NCI-H2029 (cell line): ENCODE results near the gene MFSD1.

Source experiments
- DNase-seq: peaks from one replicate; lab custom pipeline; 2025; lab: John Stamatoyannopoulos, UW

Gene MFSD1

GRCh38 chr3:158819282-158819681 lies 17.4 kb downstream of the MFSD1 start:
- no peak for DNase-seq

DNA sequence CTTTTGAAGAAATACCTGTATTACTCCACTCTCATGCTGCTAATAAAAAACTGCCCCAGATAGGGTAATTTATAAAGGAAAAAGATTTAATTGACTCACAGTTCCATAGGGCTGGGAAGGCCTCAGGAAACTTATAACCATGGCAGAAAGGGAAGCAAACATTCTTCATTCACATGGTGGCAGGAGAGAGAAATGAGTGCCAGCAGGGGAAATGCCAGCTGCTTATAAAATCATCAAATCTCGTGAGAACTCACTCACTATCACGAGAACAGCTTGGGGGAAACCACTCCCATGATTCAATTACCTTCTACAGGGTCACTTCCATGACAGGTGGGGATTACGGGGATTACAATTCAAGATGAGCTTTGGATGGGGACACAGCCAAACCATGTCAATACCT lies 18.7 kb downstream of the MFSD1 start:
- no peak for DNase-seq

DNA sequence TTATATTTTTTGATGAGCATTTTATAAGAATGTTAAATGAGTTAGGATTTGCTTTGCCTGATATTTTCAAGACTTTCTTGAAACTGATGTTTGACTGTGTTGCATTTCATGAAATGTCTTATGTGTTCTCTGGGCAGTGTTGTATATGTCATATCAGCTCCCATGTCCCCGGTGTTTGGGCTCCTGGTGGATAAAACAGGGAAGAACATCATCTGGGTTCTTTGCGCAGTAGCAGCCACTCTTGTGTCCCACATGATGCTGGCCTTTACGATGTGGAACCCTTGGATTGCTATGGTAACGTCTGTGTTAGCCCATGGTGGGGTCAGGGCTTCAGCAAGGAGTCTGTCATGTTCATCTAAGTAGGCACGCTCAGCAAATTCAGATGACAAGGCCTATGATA lies 20.0 kb downstream of the MFSD1 start:
- no peak for DNase-seq

DNA sequence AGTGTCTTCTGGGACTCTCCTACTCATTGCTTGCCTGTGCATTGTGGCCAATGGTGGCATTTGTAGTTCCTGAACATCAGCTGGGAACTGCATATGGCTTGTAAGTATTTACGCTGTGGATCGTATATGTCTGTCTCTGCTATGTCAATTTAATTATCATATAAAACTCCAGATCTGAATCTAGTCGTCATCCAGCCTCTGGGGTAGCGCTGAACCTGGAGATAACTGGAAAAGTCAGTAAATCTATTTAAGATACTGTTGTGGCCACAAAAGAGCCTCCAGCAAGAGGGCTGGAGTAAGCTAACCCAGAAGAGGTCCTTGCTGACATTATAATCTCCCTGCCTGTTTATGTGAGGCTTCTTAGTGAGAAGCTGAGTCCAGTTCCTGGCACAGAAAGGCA lies 21.6 kb downstream of the MFSD1 start:
- no peak for DNase-seq

- DNase-seq = no peak
These were observed 25.9 kb downstream of the MFSD1 start for GRCh38 chr3:158827773-158828172.

DNA sequence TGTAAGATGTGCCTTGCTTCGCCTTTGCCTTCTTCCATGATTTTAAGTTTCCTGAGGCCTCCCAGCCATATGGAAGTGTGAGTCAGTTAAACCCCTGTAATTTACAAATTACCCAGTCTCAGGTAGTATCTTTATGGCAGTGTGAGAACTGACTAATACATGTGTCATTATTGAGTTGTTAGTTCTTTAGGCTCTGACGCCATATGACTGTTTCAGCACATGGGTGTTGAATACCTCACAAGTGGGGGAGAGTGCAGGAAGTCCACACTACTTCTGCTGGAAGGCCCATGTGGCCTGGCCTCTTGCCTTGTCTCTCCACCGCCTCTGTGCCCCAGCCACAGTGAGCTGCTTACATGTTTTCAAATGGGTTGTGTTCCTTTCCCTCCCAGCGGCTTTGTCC lies 28.5 kb downstream of the MFSD1 start:
- DNase-seq = no peak

DNA sequence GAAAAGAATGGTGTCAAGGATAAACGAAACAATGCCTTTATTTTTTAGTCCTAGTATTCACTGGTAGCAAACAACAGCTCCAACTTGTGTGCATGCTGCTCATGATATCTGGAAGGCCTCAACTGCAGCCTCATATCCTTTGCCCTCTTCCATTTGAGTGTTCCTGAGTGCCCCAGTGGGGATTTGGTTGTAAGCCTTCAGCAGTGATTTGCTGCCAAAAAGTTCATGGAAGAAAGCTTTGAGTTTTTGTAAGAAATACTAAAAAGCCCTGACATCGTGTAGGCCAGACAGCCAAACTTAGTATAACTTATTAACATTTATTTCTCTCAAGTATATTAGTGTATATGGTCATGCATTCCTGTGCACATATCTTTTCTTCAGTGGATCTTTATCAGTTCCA lies 30.0 kb downstream of the MFSD1 start:
- no peak for DNase-seq

DNA sequence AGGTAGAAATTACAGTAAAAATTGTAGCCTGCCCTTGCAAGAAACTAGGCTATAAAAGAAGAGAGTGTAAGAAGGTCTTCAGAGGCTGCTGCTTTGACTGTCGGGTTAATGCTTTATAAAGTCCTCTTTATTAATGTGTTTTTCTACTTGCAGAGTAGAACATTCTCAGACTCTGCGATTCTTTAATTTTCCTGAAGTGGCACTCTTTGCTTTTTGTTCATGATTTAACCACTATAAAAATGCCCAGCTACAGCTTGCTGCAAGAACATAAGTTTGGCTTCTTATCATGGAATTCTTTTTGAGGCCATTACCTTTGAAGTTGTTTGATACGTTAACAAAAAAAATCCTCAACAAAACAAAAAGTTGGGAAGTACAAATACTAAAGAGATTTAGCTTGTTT lies 33.8 kb downstream of the MFSD1 start:
- DNase-seq = no peak

DNA sequence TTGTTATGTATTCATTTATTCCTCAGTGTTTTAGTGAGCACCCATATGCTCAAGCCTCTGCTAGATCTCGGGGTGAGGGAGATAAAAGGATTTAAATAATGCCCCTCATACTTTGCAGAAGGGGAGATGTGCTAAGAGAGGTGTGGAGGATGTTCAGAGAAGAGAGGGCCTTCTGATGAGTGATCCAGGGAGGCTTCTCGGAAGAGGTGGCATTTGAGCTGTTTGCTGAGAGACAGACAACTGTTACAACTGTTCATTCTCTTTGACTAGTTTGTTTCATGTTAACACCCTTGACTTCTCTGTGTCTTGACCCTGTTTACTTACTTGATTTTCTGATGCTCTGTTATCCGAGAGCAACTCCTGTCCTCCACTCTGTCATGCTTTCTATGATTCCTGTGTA lies 34.5 kb downstream of the MFSD1 start:
- DNase-seq = no peak

DNA sequence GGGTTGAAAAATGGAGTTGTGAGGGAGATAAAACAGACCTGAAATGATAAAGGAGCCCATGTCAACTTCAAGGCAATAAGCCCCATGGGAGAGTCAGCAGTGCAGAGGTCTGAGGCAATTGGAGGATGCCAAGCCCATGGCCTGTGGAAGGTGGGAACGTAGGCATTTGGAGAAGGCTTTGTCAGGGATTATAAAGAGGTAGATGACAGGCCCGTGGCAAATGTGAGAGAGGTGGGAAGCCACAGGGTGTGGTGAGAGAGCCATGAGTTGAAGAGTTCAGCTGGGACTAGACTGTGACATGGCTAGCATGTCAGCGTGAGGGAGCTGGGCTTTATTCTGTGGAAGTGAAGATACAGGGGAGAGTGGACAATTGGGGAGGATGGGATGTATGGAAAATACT lies 35.4 kb downstream of the MFSD1 start:
- no peak for DNase-seq

DNA sequence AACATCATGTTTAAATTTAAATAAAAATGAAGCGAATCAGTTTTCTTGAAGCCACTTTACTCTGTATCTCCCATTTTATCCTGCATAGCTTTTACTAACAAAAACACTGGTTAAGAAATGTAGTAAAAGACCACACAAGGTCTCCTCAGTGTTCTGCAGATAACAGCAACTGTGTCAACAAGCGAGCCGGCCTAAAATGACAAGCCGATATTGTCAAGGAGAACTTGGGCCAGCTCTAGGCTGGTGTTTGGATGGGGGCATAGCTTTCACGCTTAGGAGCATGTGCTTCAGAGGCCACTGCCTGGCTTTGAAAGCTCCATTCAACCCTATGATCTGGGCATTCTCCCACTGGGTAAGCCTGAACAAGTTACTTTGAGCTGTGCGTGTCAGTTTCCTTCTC lies 38.1 kb downstream of the MFSD1 start:
- DNase-seq = no peak

GRCh38 chr3:158841387-158841786 lies 39.5 kb downstream of the MFSD1 start:
- DNase-seq = no peak

GRCh38 chr3:158842976-158843375 lies 41.1 kb downstream of the MFSD1 start:
- no peak for DNase-seq

GRCh38 chr3:158845765-158846350 lies 44.0 kb downstream of the MFSD1 start:
- DNase-seq = no peak

DNA sequence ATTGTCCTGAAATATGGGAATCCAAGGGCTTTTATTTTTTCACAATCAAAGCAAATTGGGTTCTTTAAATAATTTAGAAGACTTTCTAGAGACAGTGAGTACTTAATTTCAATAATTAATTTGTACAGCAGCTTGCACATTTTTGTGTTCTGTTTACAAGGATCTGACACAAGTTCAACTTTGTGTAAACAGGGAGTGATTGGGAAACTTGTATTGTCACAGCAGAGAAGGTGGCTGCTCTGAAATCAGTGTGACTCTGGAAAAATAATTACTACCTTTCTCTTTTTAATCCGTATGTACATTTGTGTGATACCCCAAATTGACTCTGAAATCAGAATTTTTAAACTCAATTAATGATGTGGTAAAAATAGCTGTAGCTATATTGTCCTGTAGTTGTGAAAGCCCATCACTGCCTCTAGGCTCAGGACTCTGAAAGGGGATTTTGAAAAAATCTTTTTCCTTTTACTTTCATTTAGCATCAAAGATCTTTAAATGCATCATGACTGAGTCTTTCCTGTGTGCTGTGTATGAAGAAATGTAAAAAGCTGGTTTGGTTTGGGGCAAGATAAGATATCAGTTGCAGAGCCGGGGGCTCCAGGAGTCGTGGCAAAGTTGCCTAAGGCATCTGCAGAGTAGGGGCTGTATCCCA lies 45.1 kb downstream of the MFSD1 start:
- no peak for DNase-seq

DNA sequence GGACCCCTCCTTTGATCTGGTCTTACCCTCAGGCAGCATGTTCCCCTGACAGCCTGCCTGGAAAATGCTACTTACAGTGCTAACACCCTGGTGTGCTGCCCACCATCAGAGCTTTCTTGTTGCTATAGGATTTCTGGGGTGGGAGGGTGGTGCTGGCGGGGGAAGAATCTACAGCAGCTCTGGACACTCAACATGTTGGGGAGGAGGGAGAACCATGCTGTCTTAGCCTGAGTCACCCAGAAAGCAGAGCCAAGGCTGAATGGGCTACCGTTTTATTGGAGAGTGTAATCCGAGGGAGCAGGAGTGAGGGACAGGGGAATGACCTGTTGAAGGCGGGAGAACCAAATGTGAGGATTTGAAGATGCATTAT lies 45.6 kb downstream of the MFSD1 start:
- DNase-seq = no peak

DNA sequence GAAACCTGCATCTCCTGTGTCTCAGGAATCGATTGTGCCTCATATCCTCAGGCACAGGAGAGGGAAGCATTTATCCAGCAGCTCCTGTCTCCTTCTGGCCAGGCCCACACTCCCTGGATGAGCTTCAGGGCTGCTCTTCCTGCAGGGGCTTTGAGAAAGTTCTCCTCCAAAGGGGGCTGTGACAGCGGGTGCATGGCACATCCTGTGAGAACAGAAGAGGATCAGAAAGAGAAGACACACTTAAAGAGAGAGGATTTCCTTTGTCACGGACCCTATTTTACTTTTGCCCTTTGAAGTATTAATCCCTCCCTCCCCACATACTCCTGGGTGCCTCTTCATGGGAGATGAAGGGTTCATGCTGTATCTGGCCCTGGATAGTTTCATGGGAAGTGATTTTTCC lies 46.0 kb downstream of the MFSD1 start:
- DNase-seq = no peak

GRCh38 chr3:158849757-158850156 lies 47.9 kb downstream of the MFSD1 start:
- no peak for DNase-seq

DNA sequence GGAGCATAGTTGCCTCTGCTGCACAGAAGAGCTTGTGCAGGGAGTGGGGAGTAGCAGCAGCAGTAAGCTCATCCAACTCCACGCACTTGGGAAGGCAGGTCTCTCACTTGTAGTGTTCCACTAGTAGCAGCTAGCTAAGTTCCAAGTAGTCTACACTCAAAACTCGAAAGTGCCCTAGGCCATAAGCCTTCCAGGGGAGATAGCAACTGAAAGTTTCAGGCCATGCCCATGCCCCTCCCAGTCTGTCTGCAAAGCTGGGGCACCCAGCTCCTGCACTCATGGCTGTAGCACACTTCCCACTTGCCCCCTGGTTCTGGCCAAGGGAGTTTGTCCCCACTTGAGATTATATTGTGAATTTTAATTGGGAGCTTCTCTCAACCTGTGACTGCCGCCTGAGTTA lies 57.5 kb downstream of the MFSD1 start:
- DNase-seq = no peak

DNA sequence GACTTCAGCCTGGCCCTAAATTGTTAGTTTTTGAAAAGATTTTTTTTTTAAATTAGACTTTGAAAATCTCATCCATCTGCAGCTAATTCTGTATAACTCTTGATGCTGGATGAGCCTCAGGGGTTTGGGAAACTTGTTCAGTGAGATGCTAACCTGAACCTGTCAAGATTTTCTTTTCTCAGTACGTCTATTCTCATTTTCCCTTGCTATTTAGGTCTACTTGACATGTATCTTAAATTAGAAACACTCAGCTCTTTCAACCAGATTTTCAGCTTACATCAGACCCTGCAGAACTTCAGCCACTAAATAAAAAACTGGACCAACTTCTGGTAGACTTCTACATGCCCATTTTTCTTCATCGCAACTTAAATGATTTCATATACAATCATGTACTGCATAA lies 61.4 kb downstream of the MFSD1 start:
- DNase-seq = no peak

GRCh38 chr3:158864492-158864891 lies 62.6 kb downstream of the MFSD1 start:
- DNase-seq = no peak

- no peak for DNase-seq
These were observed 73.8 kb downstream of the MFSD1 start for GRCh38 chr3:158875700-158876099.
